Breast epithelium (tissue), 3 donors: Measurements from ENCODE around the gene PEX11G.

Experiments
- POLR2A ChIP-seq: fragments of 450-650 bp; IDR thresholded peaks from one replicate; pipeline ENCODE4 v1.6.1; 2016; ENCODE audit warnings: antibody characterized with exemption, mild to moderate bottlenecking, moderate library complexity
- POLR2AphosphoS5 ChIP-seq, 3 donors: sonication (generic); formaldehyde crosslinking; IDR thresholded peaks; one replicate each; pipeline ENCODE4 v1.6.1; 2017; ENCODE audit warnings: antibody characterized with exemption in 3 of 3
- TF ChIP-seq, protein P1 (sequence below), 3 donors: fragments of 450-650 bp; IDR thresholded peaks; one replicate each; pipeline ENCODE4 v1.5.1; 2016 to 2017; ENCODE audit warnings: antibody characterized with exemption in 3 of 3, mild to moderate bottlenecking in 3 of 3, moderate library complexity in 3 of 3

DNA sequence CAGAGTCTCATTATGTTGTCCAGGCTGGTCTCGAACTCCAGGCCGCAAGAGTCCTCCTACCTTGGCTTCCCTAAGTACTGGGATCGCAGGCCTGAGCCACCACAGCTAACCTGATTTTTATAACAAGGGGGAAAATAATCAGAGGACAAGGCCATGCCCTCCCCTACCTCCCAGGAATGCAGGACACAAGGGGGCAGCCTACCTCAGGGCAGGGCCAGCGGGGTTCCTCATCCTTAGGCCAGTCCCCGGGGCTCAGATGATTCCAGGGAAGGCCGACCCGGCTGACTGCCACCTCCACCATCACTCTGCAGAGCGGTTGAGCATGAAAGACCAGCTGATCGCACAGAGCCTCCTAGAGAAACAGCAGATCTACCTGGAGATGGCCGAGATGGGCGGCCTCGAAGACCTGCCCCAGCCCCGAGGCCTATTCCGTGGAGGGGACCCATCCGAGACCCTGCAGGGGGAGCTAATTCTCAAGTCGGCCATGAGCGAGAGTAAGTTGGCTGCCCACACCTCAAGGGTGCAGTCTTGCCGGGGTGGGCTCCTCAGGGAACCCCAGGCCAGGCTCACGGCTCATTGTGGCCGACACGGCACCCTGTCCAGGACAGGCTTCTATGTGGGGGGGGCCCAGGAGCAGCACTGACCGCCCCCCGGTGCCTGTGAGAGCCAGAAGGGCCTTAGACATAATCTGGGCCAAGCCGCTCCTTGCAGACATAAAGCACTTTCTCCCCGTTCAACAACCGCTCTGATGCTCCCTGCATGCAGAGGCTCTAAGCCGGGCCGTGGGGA lies 26.8 kb downstream of the PEX11G start:
- TF ChIP-seq POLR2A (no peak), POLR2AphosphoS5 (IDR thresholded peaks at IDR 0.05) (no peak)
- TF ChIP-seq, protein P1, sequence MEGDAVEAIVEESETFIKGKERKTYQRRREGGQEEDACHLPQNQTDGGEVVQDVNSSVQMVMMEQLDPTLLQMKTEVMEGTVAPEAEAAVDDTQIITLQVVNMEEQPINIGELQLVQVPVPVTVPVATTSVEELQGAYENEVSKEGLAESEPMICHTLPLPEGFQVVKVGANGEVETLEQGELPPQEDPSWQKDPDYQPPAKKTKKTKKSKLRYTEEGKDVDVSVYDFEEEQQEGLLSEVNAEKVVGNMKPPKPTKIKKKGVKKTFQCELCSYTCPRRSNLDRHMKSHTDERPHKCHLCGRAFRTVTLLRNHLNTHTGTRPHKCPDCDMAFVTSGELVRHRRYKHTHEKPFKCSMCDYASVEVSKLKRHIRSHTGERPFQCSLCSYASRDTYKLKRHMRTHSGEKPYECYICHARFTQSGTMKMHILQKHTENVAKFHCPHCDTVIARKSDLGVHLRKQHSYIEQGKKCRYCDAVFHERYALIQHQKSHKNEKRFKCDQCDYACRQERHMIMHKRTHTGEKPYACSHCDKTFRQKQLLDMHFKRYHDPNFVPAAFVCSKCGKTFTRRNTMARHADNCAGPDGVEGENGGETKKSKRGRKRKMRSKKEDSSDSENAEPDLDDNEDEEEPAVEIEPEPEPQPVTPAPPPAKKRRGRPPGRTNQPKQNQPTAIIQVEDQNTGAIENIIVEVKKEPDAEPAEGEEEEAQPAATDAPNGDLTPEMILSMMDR (IDR thresholded peaks at IDR 0.05) = no peak
